ENCODE data around the gene CFAP45. TPM values are rescaled to one million over a fixed set of nuclear protein-coding genes. Genes with fewer than 3 reads are reported as not detected.

Gene CFAP45
- total RNA-seq, 2 experiments from 2014 or later: 0.98 to 1.1 TPM

GRCh38 chr1:159942632-159943277 is 42.8 kb upstream of the CFAP45 start:
- ChIA-PET POLR2A (no interaction called here), CTCF (interaction anchor here (0.6 to 2.8 kb wide), 2 partner anchors 65 to 270 kb away, joined by 3 to 15 read pairs; no protein-coding TSS in a partner anchor)
- no peak for ATAC-seq
- Mint-ChIP-seq H3K27ac (no peak overlapping the region), H3K4me3 (no peak overlapping the region), H3K4me1 (peaks cover 7% of the 10 kb centered on the region), H3K9me3 (ENCODE audit: low read depth) (no peaks in the 10 kb centered on the region), H3K27me3 (peaks cover 27% of the 10 kb centered on the region), H3K36me3 (ENCODE audit: low read depth) (no peaks in the 10 kb centered on the region)
- DNase-seq: no peak
- intact Hi-C loops (cut with DNase I, micrococcal nuclease): no loop called here

- Mint-ChIP-seq H3K4me1 (peaks cover 7% of the 10 kb centered on the region), H3K9me3 (ENCODE audit: low read depth) (no peaks in the 10 kb centered on the region), H3K4me3 (no peak overlapping the region), H3K36me3 (ENCODE audit: low read depth) (no peaks in the 10 kb centered on the region), H3K27me3 (peaks cover 27% of the 10 kb centered on the region), H3K27ac (no peak overlapping the region)
- intact Hi-C loops (cut with DNase I, micrococcal nuclease): no loop called here
- ATAC-seq (no peak), DNase-seq (no peak)
- ChIA-PET CTCF (interaction anchor here (0.6 to 12.5 kb wide), 5 partner anchors 27 to 270 kb away, joined by 3 to 237 read pairs (median 4); no protein-coding TSS in a partner anchor), POLR2A (no interaction called here)
These were observed 41.9 kb upstream of the CFAP45 start for GRCh38 chr1:159941591-159942560.

GRCh38 chr1:159941141-159941540 is 41.2 kb upstream of the CFAP45 start:
- Mint-ChIP-seq H3K4me3 (no peak overlapping the region), H3K36me3 (ENCODE audit: low read depth) (no peaks in the 10 kb centered on the region), H3K4me1 (peaks cover 12% of the 10 kb centered on the region), H3K27ac (no peak overlapping the region), H3K9me3 (ENCODE audit: low read depth) (no peaks in the 10 kb centered on the region), H3K27me3 (peaks cover 25% of the 10 kb centered on the region)
- CTCF ChIA-PET: interaction anchor here (0.8 to 12.5 kb wide), 4 partner anchors 28 to 143 kb away, joined by 3 to 237 read pairs (median 4); no protein-coding TSS in a partner anchor
- DNase-seq (no peak), ATAC-seq (no peak)
- POLR2A ChIA-PET: no interaction called here
- intact Hi-C loops (cut with DNase I, micrococcal nuclease): no loop called here

DNA sequence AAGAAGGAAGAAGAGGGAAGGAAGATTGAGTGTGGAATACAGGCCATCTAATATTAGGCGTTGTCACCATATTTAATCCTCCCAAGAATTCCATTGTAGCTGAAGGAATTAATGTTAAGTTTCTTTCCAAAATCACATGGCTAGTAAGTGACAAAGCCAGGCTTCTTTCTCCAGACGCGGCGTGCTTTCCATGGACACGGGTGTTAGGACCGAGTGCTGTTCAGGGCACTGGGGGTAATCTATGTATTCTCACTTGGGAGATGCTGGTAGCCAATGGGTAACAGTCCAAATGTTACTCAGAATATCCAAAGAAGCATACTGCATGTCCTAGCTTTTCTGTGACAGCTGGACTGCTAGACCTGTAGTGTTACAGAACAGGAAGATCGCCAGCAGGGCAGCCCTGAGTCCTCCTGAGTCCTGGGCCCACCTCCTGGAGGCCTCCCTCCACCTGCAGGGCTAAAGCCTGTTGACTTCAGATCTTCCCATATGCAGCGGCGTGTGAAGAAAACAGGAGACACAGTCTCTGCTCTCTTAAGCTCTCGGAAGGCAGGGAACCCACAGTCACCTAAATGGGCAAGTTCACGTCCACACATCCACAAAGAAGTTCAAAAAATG is 40.1 kb upstream of the CFAP45 start:
- DNase-seq: no peak
- ChIA-PET POLR2A (no interaction called here), CTCF (interaction anchor here (1.0 to 12.5 kb wide), 3 partner anchors 65 to 142 kb away, joined by 3 to 237 read pairs (median 3); no protein-coding TSS in a partner anchor)
- intact Hi-C loops (cut with DNase I, micrococcal nuclease): no loop called here
- Mint-ChIP-seq H3K27ac (no peak overlapping the region), H3K4me1 (peaks cover 9% of the 10 kb centered on the region), H3K36me3 (ENCODE audit: low read depth) (no peaks in the 10 kb centered on the region), H3K4me3 (no peak overlapping the region), H3K27me3 (peaks cover 24% of the 10 kb centered on the region), H3K9me3 (ENCODE audit: low read depth) (no peaks in the 10 kb centered on the region)
- no peak for ATAC-seq

DNA sequence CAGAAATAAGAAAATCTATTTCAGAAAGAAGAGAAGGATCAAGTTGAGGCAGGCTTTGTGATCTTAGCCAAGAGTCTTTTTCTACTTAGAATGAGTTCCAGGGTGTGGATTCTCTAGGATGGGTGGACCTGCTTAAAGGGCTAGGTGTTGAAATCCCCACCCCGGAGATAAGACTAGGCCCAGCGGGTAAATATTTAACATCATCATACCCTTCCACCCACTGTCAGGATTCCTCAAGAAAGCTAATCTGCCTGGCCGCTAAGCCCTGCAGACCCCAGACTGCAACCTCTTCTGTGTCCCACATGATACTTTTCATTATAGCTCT is 39.7 kb upstream of the CFAP45 start:
- intact Hi-C loops (cut with DNase I, micrococcal nuclease): loop anchor here (5.0 kb wide), 2 partner anchors 143 to 438 kb away; partner anchors contain the start of gene KCNJ9 (in 1 of the 2)
- H3K4me1 Mint-ChIP-seq: peaks cover 5% of the 10 kb centered on the region
- no peak overlapping the region for H3K4me3 Mint-ChIP-seq
- ChIA-PET CTCF (interaction anchor here (0.5 to 12.5 kb wide), 8 partner anchors 11 to 727 kb away, joined by 3 to 237 read pairs (median 4); partner anchors contain the start of gene SLAMF9), POLR2A (no interaction called here)
- H3K9me3 Mint-ChIP-seq (ENCODE audit: low read depth): no peaks in the 10 kb centered on the region
- ATAC-seq: no peak
- DNase-seq: no peak
- H3K27ac Mint-ChIP-seq: no peak overlapping the region
- no peaks in the 10 kb centered on the region for H3K36me3 Mint-ChIP-seq (ENCODE audit: low read depth)
- H3K27me3 Mint-ChIP-seq: peaks cover 21% of the 10 kb centered on the region

DNA sequence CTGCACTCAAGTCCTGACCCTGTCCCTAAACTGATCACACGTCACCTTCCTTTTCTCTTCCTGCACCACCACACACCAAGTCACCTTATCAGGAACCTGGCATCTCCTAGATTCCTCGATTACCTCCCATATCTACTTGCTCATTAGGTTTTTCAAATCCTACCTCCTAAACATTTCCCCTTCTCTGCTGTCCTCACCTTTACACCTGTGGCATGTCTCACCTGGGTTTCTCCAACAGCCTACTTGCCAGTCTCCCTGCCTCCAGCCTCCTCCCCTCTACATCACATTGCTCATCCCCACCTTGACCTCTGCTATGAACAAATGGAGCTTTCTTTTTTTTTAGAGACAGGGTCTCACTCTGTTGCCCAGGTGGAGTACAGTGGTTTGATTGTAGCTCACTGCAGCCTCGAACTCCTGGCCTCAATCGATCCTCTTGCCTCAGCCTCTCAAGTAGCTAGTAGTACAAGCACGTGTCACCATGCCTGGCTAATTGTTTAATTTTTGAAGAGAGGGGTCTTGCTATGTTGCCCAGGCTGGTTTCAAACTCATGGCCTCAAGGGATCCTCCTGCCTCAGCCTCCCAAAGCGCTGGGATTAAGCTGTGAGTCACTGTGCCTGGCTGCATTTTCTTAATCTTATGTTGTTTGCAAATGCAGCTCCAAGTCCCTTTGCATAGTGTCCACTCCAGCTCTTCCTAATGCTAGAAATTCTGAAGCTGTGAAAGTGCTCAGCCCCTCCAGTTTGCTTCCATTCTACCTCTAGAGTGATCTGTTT is 39.1 kb upstream of the CFAP45 start:
- peaks cover 5% of the 10 kb centered on the region for H3K4me1 Mint-ChIP-seq
- ATAC-seq (no peak), DNase-seq (no peak)
- ChIA-PET POLR2A (interaction anchor here (0.5 to 0.6 kb wide), 2 partner anchors 11 to 13 kb away, joined by 3 read pairs; no protein-coding TSS in a partner anchor), CTCF (interaction anchor here (0.5 to 12.5 kb wide), 12 partner anchors 9 to 726 kb away, joined by 3 to 237 read pairs (median 4); partner anchors contain the start of genes SLAMF9 and TAGLN2)
- no peaks in the 10 kb centered on the region for H3K36me3 Mint-ChIP-seq (ENCODE audit: low read depth)
- H3K4me3 Mint-ChIP-seq: no peak overlapping the region
- H3K27me3 Mint-ChIP-seq: peaks cover 16% of the 10 kb centered on the region
- H3K27ac Mint-ChIP-seq: no peak overlapping the region
- intact Hi-C loops (cut with DNase I, micrococcal nuclease): loop anchor here (5.0 kb wide), 2 partner anchors 143 to 438 kb away; partner anchors contain the start of gene KCNJ9 (in 1 of the 2)
- H3K9me3 Mint-ChIP-seq (ENCODE audit: low read depth): no peaks in the 10 kb centered on the region

GRCh38 chr1:159938211-159938852 is 38.4 kb upstream of the CFAP45 start:
- ChIA-PET POLR2A (interaction anchor here (0.5 to 0.6 kb wide), 2 partner anchors 10 to 13 kb away, joined by 3 read pairs; no protein-coding TSS in a partner anchor), CTCF (interaction anchor here (0.7 to 12.5 kb wide), 10 partner anchors 8 to 140 kb away, joined by 3 to 237 read pairs (median 4); partner anchors contain the start of genes SLAMF9 and TAGLN2)
- ATAC-seq (peak; percentile 42), DNase-seq (peak; percentile 27)
- intact Hi-C loops (cut with DNase I, micrococcal nuclease): loop anchor here (5.0 kb wide), 2 partner anchors 144 to 439 kb away; partner anchors contain the start of gene KCNJ9 (in 1 of the 2)
- Mint-ChIP-seq H3K4me3 (no peak overlapping the region), H3K9me3 (ENCODE audit: low read depth) (no peaks in the 10 kb centered on the region), H3K27me3 (peaks cover 11% of the 10 kb centered on the region), H3K27ac (no peak overlapping the region), H3K36me3 (ENCODE audit: low read depth) (no peaks in the 10 kb centered on the region), H3K4me1 (peaks cover 5% of the 10 kb centered on the region)

DNA sequence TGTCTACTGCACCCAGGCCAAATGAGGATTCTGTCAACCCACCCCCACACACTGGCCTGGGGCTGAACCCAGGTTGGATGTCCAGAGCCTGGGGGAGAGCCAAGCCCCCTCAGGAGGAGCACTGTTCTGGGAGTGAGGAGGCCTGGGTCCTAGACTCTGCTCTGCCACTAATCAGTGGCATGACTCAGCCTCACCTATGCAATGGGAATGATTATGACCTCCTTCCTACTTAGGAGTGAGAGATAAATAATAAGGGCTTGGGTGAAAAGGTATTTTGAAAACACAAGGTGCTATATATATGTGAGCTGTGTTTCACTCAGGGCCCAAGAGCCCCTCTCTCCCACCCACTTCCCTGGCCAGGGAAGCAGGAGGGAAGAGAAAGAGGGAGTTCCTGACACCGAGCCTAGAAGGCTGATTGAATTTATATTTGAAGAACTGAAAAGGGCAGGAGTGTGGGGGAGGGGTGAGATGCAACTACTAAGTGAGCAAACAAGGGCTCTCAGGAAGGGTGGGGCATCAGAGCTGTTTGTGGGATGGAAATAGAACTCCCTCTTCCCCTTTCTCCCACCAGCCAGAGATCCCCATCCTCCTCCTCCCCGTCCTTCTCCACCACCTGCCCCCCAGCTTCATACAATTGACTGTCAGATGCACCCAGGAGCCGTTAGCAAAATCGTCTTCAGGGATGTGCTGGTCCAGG is 37.2 kb upstream of the CFAP45 start:
- Mint-ChIP-seq H3K9me3 (ENCODE audit: low read depth) (no peaks in the 10 kb centered on the region), H3K36me3 (ENCODE audit: low read depth) (no peaks in the 10 kb centered on the region), H3K4me3 (no peak overlapping the region), H3K27me3 (peaks cover 4% of the 10 kb centered on the region), H3K4me1 (peaks cover 5% of the 10 kb centered on the region), H3K27ac (no peak overlapping the region)
- ATAC-seq (no peak), DNase-seq (no peak)
- ChIA-PET CTCF (interaction anchor here (0.7 to 12.5 kb wide), 9 partner anchors 9 to 143 kb away, joined by 3 to 237 read pairs (median 5); partner anchors contain the start of gene TAGLN2), POLR2A (no interaction called here)
- intact Hi-C loops (cut with DNase I, micrococcal nuclease): loop anchor here (2.0 to 5.0 kb wide), 3 partner anchors 145 to 440 kb away; partner anchors contain the start of gene KCNJ9 (in 1 of the 2)

DNA sequence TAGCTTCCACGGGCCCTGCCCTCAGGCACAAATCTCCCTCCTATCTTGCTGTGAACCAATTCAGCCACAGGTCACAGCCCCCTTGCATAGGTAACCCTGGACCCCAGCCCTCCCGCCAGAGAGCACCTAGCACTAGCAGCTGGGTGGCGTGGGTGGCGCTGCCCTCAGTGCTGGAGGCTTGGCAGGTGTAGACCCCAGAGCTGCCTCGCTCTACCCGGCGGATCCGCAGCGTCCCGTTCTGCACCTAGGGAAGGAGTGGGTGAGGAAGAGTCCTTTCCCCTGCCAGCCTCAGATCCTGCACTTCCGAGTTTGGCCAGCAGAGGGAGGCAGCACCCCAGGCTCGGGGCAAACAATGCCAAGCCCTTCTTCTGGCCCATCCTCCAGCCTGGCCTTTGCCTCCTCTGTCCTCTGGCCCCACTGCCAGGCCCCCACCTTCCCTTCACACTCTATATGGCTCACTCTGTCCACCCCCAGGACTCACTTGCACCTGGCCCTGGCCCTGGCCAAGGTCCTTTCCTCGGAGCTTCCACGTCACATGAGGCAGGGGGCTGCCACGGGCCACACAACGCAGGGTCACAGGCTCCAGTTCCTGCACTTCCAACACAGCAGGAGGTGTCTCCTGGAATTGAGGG is 36.4 kb upstream of the CFAP45 start:
- H3K9me3 Mint-ChIP-seq (ENCODE audit: low read depth): no peaks in the 10 kb centered on the region
- no peaks in the 10 kb centered on the region for H3K36me3 Mint-ChIP-seq (ENCODE audit: low read depth)
- H3K27ac Mint-ChIP-seq: no peak overlapping the region
- H3K27me3 Mint-ChIP-seq: peaks cover 4% of the 10 kb centered on the region
- ATAC-seq (peak; percentile 89), DNase-seq (peak; percentile 90)
- intact Hi-C loops (cut with DNase I, micrococcal nuclease): loop anchor here (1.0 to 5.0 kb wide), 5 partner anchors 71 to 441 kb away; partner anchors contain the start of gene KCNJ9 (in 1 of the 2)
- ChIA-PET CTCF (interaction anchor here (0.6 to 12.5 kb wide), 11 partner anchors 9 to 147 kb away, joined by 3 to 237 read pairs (median 3); partner anchors contain the start of gene TAGLN2), POLR2A (no interaction called here)
- no peak overlapping the region for H3K4me3 Mint-ChIP-seq
- H3K4me1 Mint-ChIP-seq: peaks cover 5% of the 10 kb centered on the region

Measured in activated CD4-positive, alpha-beta T cell treated with anti-CD3 and anti-CD28 coated beads for 36 hours (primary cell).